ENCODE data around the gene RNF213. TPM values are rescaled to one million over a fixed set of nuclear protein-coding genes. Genes with fewer than 3 reads are reported as not detected.

The RNF213 gene
- total and polyA plus RNA-seq, 4 donors, result 67.0 to 198 (median 106) TPM

GRCh38 chr17:80372922-80373570 lies 112.4 kb downstream of the RNF213 start:
- no peak for DNase-seq

GRCh38 chr17:80374039-80374731 lies 113.5 kb downstream of the RNF213 start:
- Histone ChIP-seq H3K9me3 (ENCODE audit: control insufficient read depth in 4 of 4, insufficient read depth in 3 of 4, low read length in 3 of 4) (no peaks in the 10 kb centered on the region), H3K27ac (ENCODE audit: low read depth in 1 of 2, low read length in 1 of 2) (no peak overlapping the region), H3K4me3 (no peak overlapping the region), H3K9ac (ENCODE audit: insufficient read depth in 1 of 2, low read length in 2 of 2) (no peak overlapping the region), H3K4me1 (ENCODE audit: control insufficient read depth in 5 of 5, insufficient read depth in 5 of 5, low read length in 5 of 5) (no peaks in the 10 kb centered on the region), H3K27me3 (ENCODE audit: control insufficient read depth in 3 of 3, insufficient read depth in 3 of 3, low read length in 2 of 3) (no peaks in the 10 kb centered on the region), H3K36me3 (ENCODE audit: control insufficient read depth in 4 of 4, insufficient read depth in 4 of 4, low read length in 4 of 4) (peaks cover 33 to 59% (median 45%) of the 10 kb centered on the region in 4 donors)
- no peak for TF ChIP-seq CTCF (IDR thresholded peaks at IDR 0.05; ENCODE audit: control extremely low read depth, extremely low read depth)
- DNase-seq, result no peak
- WGBS, 2 donors, result 93 to 94% methylated on average over 22 of the region's 22 CpGs
- ATAC-seq (ENCODE audit: insufficient read depth, low FRiP score), result no peak

More at GRCh38 chr17:80372922-80373570, 112.4 kb downstream of the RNF213 start:
- Histone ChIP-seq H3K4me1 (ENCODE audit: control insufficient read depth in 5 of 5, insufficient read depth in 5 of 5, low read length in 5 of 5) (no peaks in the 10 kb centered on the region), H3K27ac (ENCODE audit: low read depth in 1 of 2, low read length in 1 of 2) (no peak overlapping the region), H3K27me3 (ENCODE audit: control insufficient read depth in 3 of 3, insufficient read depth in 3 of 3, low read length in 2 of 3) (no peaks in the 10 kb centered on the region), H3K9me3 (ENCODE audit: control insufficient read depth in 4 of 4, insufficient read depth in 3 of 4, low read length in 3 of 4) (no peaks in the 10 kb centered on the region), H3K36me3 (ENCODE audit: control insufficient read depth in 4 of 4, insufficient read depth in 4 of 4, low read length in 4 of 4) (peaks cover 30 to 56% (median 47%) of the 10 kb centered on the region in 4 donors), H3K9ac (ENCODE audit: insufficient read depth in 1 of 2, low read length in 2 of 2) (no peak overlapping the region), H3K4me3 (no peak overlapping the region)
- no peak for ATAC-seq (ENCODE audit: insufficient read depth, low FRiP score)
- no peak for TF ChIP-seq CTCF (IDR thresholded peaks at IDR 0.05; ENCODE audit: control extremely low read depth, extremely low read depth)
- 93 to 96% methylated on average over 17 to 18 of the region's 18 CpGs for WGBS, 2 donors

- Histone ChIP-seq H3K27me3 (ENCODE audit: control insufficient read depth in 3 of 3, insufficient read depth in 3 of 3, low read length in 2 of 3) (no peaks in the 10 kb centered on the region), H3K4me1 (ENCODE audit: control insufficient read depth in 5 of 5, insufficient read depth in 5 of 5, low read length in 5 of 5) (no peaks in the 10 kb centered on the region), H3K27ac (ENCODE audit: low read depth in 1 of 2, low read length in 1 of 2) (no peak overlapping the region), H3K9ac (ENCODE audit: insufficient read depth in 1 of 2, low read length in 2 of 2) (no peak overlapping the region), H3K36me3 (ENCODE audit: control insufficient read depth in 4 of 4, insufficient read depth in 4 of 4, low read length in 4 of 4) (peaks cover 25 to 59% (median 42%) of the 10 kb centered on the region in 4 donors), H3K9me3 (ENCODE audit: control insufficient read depth in 4 of 4, insufficient read depth in 3 of 4, low read length in 3 of 4) (no peaks in the 10 kb centered on the region), H3K4me3 (no peak overlapping the region)
- ATAC-seq (ENCODE audit: insufficient read depth, low FRiP score) (no peak), DNase-seq (no peak)
- no peak for TF ChIP-seq CTCF (IDR thresholded peaks at IDR 0.05; ENCODE audit: control extremely low read depth, extremely low read depth)
- WGBS, 2 donors, result 82 to 86% methylated on average over 14 of the region's 14 CpGs
Measured at GRCh38 chr17:80374732-80375585, 114.3 kb downstream of the RNF213 start.

Data from lung (tissue), 12 donors.